PC-9 (cell line): ENCODE data around the gene CAMTA1.

Experiments used
- CTCF ChIP-seq: fragments of 200-600 bp; sonication (generic); conservative IDR thresholded peaks from 2 replicates; pipeline ENCODE4 v1.6.1; 2017; ENCODE audit warnings: mixed run types, antibody characterized with exemption, mild to moderate bottlenecking, moderate library complexity
- EZH2 ChIP-seq: fragments of 200-600 bp; sonication (generic); IDR thresholded peaks from 2 replicates; pipeline ENCODE4 v1.8.0; 2017; ENCODE audit warnings: antibody characterized with exemption, low read depth

DNA sequence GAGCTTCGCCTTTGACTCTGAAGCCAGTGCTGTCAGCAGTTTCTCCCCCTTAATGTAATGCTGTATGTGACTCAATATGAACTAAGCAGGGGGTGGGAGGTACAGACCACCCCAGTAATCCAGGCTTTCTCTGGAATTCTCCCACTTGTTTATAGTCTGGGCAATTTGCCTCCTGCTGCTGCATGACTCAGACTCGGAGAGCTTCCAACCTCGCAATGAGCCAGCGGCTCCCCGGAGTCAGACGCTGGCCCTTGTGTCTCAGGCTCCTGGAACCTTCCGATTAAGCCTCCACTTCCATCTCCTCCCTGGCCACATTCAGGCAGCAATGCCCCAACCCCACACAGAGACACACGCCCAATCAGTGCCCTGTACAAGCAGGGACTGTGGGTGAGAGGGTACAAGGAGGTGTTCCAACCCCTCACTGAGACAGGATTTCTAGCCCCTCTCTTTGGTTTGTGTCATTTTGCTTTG lies 514.1 kb downstream of the CAMTA1 start:
- TF ChIP-seq EZH2 (no peak), CTCF (no peak)
